ENCODE measurements around the gene XXYLT1.
"Not testable (repeated sequence)": the region's sequence is repeated elsewhere in the genome, so short reads cannot be mapped to it uniquely, and the experiment has no call there.

Gene XXYLT1

GRCh38 chr3:195226900-195227447 is 44.0 kb downstream of the XXYLT1 start:
- DNase-seq (ENCODE audit: low read depth), result no peak

GRCh38 chr3:195226445-195226844 is 44.5 kb downstream of the XXYLT1 start:
- no peak for DNase-seq (ENCODE audit: low read depth)

- DNase-seq (ENCODE audit: low read depth), result no peak
These were observed 45.9 kb downstream of the XXYLT1 start for GRCh38 chr3:195224980-195225580.

GRCh38 chr3:195224156-195224979 is 46.6 kb downstream of the XXYLT1 start:
- no peak for DNase-seq (ENCODE audit: low read depth)

GRCh38 chr3:195221876-195222617 is 48.9 kb downstream of the XXYLT1 start:
- no peak for DNase-seq (ENCODE audit: low read depth)

- DNase-seq (ENCODE audit: low read depth), result no peak
These were observed 49.7 kb downstream of the XXYLT1 start for GRCh38 chr3:195221015-195221853.

GRCh38 chr3:195219351-195220230 is 51.4 kb downstream of the XXYLT1 start:
- DNase-seq (ENCODE audit: low read depth), result no peak

GRCh38 chr3:195218331-195218730 is 52.6 kb downstream of the XXYLT1 start:
- not testable (repeated sequence) for DNase-seq (ENCODE audit: low read depth)

GRCh38 chr3:195215576-195215975 is 55.4 kb downstream of the XXYLT1 start:
- not testable (repeated sequence) for DNase-seq (ENCODE audit: low read depth)

- no peak for DNase-seq (ENCODE audit: low read depth)
These were observed 56.6 kb downstream of the XXYLT1 start for GRCh38 chr3:195214381-195214780.

GRCh38 chr3:195213639-195214315 is 57.2 kb downstream of the XXYLT1 start:
- DNase-seq (ENCODE audit: low read depth), result no peak

GRCh38 chr3:195212749-195213375 is 58.1 kb downstream of the XXYLT1 start:
- DNase-seq (ENCODE audit: low read depth), result no peak

- DNase-seq (ENCODE audit: low read depth), result no peak
These were observed 58.8 kb downstream of the XXYLT1 start for GRCh38 chr3:195212033-195212748.

- DNase-seq (ENCODE audit: low read depth), result no peak
These were observed 60.5 kb downstream of the XXYLT1 start for GRCh38 chr3:195210266-195210973.

- no peak for DNase-seq (ENCODE audit: low read depth)
These were observed 61.1 kb downstream of the XXYLT1 start for GRCh38 chr3:195209847-195210265.

GRCh38 chr3:195209083-195209846 is 61.7 kb downstream of the XXYLT1 start:
- DNase-seq (ENCODE audit: low read depth), result no peak

- no peak for DNase-seq (ENCODE audit: low read depth)
These were observed 62.3 kb downstream of the XXYLT1 start for GRCh38 chr3:195208631-195209030.
